Astrocyte (in vitro differentiated cells and primary cell): ENCODE measurements around the gene CRLF1.
"Not testable (repeated sequence)": the region's sequence is repeated elsewhere in the genome, so short reads cannot be mapped to it uniquely, and the experiment has no call there.

Experiments
- EZH2 ChIP-seq: IDR thresholded peaks from 2 replicates; pipeline ENCODE4 v1.6.1; 2012; ENCODE audit warnings: mild to moderate bottlenecking, low read length, inconsistent platforms; ENCODE audit not compliant: insufficient read depth
- TF ChIP-seq, protein P1 (sequence below): IDR thresholded peaks from 2 replicates; pipeline ENCODE4 v1.5.1; 2011; ENCODE audit warnings: low read depth, mild to moderate bottlenecking, inconsistent platforms, low read length, moderate library complexity; ENCODE audit not compliant: insufficient read depth

DNA sequence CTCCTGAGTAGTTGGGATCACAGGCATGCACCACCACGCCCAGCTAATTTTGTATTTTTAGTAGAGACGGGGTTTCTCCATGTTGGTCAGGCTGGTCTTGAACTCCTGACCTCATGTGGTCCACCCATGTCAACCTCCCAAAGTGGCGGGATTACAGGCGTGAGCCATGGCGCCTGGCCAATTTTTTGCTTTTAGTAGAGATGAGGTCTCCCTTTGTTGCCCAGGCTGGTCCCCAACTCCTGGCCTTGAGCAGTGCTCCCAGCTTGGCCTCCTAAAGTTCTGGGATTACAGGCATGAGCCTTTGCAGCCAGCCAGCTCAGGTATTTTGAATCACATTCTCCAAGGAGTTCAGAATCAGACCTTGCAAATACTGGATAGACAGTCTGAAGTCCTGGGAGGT lies 13.9 kb downstream of the CRLF1 start:
- TF ChIP-seq, protein P1, sequence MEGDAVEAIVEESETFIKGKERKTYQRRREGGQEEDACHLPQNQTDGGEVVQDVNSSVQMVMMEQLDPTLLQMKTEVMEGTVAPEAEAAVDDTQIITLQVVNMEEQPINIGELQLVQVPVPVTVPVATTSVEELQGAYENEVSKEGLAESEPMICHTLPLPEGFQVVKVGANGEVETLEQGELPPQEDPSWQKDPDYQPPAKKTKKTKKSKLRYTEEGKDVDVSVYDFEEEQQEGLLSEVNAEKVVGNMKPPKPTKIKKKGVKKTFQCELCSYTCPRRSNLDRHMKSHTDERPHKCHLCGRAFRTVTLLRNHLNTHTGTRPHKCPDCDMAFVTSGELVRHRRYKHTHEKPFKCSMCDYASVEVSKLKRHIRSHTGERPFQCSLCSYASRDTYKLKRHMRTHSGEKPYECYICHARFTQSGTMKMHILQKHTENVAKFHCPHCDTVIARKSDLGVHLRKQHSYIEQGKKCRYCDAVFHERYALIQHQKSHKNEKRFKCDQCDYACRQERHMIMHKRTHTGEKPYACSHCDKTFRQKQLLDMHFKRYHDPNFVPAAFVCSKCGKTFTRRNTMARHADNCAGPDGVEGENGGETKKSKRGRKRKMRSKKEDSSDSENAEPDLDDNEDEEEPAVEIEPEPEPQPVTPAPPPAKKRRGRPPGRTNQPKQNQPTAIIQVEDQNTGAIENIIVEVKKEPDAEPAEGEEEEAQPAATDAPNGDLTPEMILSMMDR: not testable (repeated sequence)
- TF ChIP-seq EZH2: not testable (repeated sequence)
